HG03571 (cell line): ENCODE data around the gene RAB3A.

Experiments
- ATAC-seq: cut with Tn5 transposase; IDR thresholded peaks from one replicate; pipeline ENCODE4 v1.9.1; 2021; ENCODE audit not compliant: unreplicated experiment

Gene RAB3A

GRCh38 chr19:18202397-18202777 is 1.5 kb downstream of the RAB3A start:
- ATAC-seq = no peak

GRCh38 chr19:18198374-18198773 is 5.5 kb downstream of the RAB3A start:
- no peak for ATAC-seq

DNA sequence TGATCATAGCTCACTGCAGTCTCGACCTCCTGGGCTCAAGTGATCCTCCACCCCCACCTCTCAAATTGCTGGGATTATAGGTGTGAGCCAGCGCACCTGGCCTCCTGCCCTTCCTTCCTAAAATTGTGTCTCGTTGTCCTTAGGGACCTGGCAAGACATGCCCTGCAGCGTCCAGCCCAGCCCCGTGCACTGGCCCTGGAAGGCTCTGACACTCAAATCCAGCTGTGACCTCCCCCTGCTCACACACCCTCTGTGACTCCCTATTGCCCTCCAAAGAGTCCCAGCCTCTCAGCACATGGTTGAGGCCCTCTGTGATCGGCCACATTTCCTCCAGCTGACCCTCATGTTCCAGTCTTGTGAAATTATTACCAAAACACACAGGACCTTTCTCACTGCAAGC is 5.9 kb downstream of the RAB3A start:
- ATAC-seq = no peak

- no peak for ATAC-seq
Measured at GRCh38 chr19:18197306-18197705, 6.5 kb downstream of the RAB3A start.

GRCh38 chr19:18196511-18196845 is 7.4 kb downstream of the RAB3A start:
- ATAC-seq = no peak

GRCh38 chr19:18194554-18195238 is 9.1 kb downstream of the RAB3A start:
- no peak for ATAC-seq

DNA sequence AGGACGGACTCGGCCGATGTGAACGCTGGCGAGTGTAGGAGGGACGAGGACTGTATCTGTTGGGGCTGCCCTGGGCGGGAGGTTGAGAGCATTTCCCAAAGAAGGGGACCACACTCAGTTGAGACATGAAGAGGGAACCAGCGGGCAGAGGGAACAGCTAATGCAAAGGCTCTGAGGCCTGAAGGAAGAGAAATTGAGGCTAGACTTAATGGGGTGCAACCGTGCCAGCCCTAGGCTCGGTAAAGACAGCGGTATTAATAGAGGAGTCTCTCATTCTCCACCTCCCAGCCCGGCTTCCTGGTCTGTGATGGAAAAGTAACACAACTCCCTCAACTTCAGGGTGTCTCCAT is 9.7 kb downstream of the RAB3A start:
- ATAC-seq = no peak

DNA sequence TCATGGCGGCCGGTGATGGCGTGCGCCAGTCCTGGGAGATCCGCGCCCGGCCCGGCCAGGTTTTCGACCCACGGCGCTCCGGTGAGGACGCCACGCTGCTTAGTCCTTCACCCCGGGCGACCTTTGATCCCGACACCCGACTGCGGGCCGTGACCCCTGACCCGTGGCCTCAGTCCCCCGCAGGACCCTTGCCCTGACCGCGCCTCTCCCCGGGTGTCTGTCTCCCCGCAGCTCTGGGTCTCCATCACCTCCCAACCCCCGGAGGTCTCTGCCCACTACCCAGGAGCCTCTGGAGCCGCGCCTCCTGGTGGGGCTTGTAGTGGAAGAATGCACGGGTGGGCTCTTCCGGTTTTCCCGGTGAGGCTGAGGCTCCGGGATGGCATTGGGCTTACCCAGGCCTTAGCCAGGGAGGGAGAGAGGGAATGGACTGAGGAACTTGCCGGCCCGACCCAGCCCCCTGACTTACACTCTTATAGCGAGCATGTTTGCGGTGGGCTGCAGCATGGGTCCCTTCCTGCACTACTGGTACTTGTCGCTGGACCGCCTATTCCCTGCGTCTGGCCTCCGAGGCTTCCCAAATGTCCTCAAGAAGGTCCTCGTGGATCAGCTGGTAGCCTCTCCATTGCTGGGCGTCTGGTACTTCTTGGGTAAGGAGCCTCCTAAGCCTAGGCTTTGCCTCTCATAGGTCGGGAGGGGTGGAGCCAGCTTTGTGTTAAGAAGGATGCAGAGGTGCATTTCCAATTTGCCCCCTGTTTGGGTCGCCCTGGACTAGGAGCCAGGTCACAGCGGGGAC is 10.3 kb downstream of the RAB3A start:
- ATAC-seq = peak; percentile 3

DNA sequence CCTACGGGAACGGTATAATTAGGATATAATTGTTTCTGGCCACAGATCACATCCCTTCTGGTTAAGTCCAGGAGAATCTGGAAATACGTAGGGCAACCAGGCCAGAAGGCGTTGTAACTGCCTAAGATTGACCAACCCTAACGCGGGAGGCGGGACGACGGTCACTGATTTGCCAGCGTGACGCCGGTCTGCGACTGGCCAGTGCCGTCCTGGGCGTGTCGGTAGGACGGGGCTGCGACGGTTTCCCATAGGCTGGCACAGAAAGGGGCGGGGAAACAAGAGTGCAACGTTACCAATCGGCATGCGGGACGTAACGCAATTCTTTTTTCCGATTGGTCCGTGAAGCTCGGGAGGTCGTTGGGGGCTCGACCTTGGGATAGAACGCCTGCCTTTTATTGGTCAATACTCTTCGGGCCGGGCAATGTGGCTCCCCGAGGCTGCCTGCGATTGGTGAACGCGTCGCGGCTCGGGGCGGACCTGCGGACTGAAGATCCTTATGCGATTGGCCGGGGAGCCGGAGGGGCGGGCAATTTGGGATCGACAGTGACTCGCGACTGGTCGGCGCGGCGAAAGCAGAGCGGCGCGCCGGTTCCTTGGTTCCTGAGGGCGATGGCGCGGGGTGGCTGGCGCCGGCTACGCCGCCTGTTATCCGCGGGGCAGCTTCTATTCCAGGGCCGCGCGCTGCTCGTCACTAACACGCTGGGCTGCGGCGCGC is 11.0 kb downstream of the RAB3A start, which contains the start of gene MPV17L2:
TSS of gene MPV17L2 (plus strand) at position 546 of the 715 bp plus-strand sequence. CDS start at position 610, 64 bp downstream.
- peak; percentile 72 for ATAC-seq

DNA sequence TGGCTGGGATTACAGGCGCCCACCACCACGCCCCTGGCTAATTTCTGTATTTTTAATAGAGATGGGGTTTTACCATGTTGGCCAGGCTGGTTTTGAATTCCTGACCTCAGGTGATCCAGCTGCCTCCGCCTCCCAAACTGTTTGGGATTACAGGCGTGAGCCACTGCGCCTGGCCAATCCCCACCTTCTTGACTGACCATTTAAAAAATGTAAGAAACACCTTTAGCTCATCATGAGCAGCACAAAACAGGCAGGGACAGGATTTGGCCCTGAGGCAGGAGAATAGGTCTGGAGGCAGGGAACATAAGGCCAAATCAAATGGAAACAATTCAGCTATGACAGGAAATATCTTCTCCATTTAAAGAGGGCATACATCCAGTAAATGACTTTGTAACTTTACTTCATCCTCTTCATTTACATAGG is 12.2 kb downstream of the RAB3A start:
- no peak for ATAC-seq

DNA sequence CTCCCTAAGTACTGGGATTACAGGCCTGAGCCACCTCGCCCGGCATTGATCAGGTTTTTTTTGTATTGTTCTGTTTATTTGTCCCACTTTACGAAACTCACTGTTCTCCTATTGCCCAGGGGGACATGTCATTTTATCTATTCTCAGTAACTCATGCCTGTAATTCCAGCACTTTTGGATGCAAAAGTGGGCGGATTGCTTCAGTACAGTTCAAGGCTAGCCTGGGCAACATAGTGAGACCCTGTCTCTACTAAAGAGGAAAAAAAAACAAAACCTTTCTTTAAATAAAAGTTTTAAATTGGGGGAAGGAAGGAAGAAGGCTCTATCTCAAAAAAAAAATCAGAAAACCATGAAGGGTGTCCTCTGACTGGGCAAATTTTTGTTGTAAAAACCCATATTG is 13.6 kb downstream of the RAB3A start:
- ATAC-seq = no peak

- ATAC-seq = no peak
Measured at GRCh38 chr19:18185538-18185937, 18.3 kb downstream of the RAB3A start.

DNA sequence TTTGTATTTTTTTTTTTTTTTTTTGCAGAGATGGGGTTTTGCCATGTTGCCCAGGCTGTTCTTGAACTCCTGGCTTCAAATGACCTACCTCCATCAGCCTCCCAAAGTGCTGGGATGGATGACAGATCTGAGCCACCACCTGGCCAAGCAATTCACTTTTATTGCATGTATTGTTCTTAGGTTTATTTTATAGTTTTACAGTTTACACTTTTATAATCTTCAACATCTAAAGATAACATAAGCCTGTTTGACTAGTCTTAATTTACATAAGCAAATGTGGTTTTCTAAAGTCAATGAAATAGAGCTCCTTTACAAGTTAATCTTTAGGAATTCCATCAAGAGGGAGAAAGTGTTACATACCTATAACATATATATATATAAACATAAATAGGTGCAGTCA is 20.3 kb downstream of the RAB3A start:
- no peak for ATAC-seq

DNA sequence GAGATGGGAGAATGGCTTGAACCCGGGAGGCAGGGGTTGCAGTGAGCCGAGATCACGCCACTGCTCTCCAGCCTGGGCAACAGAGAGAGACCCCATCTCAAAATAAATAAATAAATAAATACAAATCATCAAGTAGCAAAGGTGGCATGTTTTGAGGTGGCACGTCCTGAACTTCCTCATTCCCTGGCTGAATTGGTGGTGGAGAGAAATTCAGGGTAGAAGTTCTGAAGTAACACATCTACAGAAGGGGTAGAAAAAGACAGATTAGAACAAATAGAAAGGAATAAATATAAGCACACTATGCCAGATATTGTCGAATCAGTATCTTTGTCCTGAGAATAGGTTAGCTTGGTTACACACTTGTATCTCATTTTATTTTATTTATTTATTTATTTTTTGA is 23.9 kb downstream of the RAB3A start:
- ATAC-seq = no peak

- ATAC-seq = no peak
Measured at GRCh38 chr19:18176367-18177310, 27.2 kb downstream of the RAB3A start.

DNA sequence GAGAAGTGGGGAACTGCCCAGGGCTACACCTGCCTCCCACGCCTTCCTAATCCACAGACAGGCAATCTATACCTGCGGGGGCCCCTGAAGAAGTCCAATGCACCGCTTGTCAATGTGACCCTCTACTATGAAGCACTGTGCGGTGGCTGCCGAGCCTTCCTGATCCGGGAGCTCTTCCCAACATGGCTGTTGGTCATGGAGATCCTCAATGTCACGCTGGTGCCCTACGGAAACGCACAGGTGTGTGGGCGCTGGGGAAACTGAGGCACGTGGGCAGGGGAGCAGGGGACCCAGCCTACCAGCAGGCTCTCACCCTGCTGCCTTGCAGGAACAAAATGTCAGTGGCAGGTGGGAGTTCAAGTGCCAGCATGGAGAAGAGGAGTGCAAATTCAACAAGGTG is 28.9 kb downstream of the RAB3A start:
- no peak for ATAC-seq

GRCh38 chr19:18173572-18174288 is 30.1 kb downstream of the RAB3A start, which contains the start of gene IFI30:
IFI30 (plus strand) TSS chr19:18173813; CDS start chr19:18173842, 29 bp downstream.
- no peak for ATAC-seq

DNA sequence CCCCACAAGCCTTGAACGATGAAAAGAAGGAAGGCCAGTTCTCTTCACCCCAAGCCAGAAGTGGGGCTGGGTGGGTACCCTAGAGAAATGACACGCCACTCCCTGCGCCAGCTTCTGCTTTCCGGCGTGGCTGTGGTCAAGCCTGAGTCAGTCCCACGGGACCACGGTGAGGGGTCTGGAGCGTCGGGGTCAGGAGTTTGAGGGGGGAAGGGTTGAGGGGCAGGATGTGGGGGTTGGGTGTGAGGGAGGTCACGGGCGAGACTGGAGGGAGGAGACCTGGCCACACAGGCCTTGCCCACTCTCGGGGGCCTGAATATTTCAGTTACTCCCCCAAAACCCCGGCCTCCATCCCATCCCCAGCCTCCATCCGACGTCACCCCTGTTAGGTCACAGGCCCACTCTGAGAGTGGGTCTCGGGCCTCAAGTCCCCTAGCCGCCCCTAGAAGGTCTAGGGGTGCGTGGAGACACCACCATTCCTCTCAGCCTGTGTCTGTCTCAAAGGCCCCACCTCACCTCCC is 30.7 kb downstream of the RAB3A start:
- no peak for ATAC-seq

GRCh38 chr19:18172331-18173053 is 31.4 kb downstream of the RAB3A start:
- no peak for ATAC-seq
